Upper lobe of left lung (tissue), 4 donors: ENCODE data around the gene BAIAP2L2.

Experiments used
- EP300 ChIP-seq, 4 donors: sonication (generic); formaldehyde crosslinking; IDR thresholded peaks; one replicate each; pipeline ENCODE4 v1.5.1; 2017; ENCODE audit warnings: antibody characterized with exemption in 4 of 4, control low read depth in 2 of 4
- TF ChIP-seq, protein P1 (sequence below), 6 experiments: fragments of 450-650 bp in 4 of 6; fragments of 200-600 bp in 2 of 6; sonication (generic) in 2 of 6; IDR thresholded peaks; one replicate each; pipeline ENCODE4 v1.5.1; 2016 to 2019; ENCODE audit warnings: antibody characterized with exemption in 6 of 6

- TF ChIP-seq, protein P1, sequence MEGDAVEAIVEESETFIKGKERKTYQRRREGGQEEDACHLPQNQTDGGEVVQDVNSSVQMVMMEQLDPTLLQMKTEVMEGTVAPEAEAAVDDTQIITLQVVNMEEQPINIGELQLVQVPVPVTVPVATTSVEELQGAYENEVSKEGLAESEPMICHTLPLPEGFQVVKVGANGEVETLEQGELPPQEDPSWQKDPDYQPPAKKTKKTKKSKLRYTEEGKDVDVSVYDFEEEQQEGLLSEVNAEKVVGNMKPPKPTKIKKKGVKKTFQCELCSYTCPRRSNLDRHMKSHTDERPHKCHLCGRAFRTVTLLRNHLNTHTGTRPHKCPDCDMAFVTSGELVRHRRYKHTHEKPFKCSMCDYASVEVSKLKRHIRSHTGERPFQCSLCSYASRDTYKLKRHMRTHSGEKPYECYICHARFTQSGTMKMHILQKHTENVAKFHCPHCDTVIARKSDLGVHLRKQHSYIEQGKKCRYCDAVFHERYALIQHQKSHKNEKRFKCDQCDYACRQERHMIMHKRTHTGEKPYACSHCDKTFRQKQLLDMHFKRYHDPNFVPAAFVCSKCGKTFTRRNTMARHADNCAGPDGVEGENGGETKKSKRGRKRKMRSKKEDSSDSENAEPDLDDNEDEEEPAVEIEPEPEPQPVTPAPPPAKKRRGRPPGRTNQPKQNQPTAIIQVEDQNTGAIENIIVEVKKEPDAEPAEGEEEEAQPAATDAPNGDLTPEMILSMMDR (IDR thresholded peaks at IDR 0.05): no peak
- TF ChIP-seq EP300 (IDR thresholded peaks at IDR 0.05): no peak
Observed at GRCh38 chr22:38112381-38112780, 1.9 kb upstream of the BAIAP2L2 start.
